Neural cell (in vitro differentiated cells): Measurements from ENCODE around the gene OTULINL. TPM values are rescaled to one million over a fixed set of nuclear protein-coding genes. Genes with fewer than 3 reads are reported as not detected.

ENCODE experiments used
- H2AFZ ChIP-seq: fragments of 200-600, 300-800 bp; sonication (generic), shearing (Covaris generic); 2 replicates; pipeline ENCODE4 v1.6.0; 2014; ENCODE audit warnings: low read depth, mild to moderate bottlenecking, antibody characterized with exemption, low read length, moderate library complexity
- H3F3A ChIP-seq: fragments of 200-600 bp; shearing (Covaris generic); 2 replicates; pipeline ENCODE4 v1.6.1; 2016; ENCODE audit warnings: mild to moderate bottlenecking, moderate library complexity, mixed read lengths, antibody characterized with exemption, low read length; ENCODE audit not compliant: insufficient read depth, poor library complexity, severe bottlenecking
- H3K27ac ChIP-seq: fragments of 200-600, 300-800 bp; sonication (generic), shearing (Covaris generic); 2 replicates; pipeline ENCODE4 v1.5.1; 2014; ENCODE audit warnings: mild to moderate bottlenecking, low read length, moderate library complexity
- H3K27me3 ChIP-seq: fragments of 300-800, 200-600 bp; sonication (generic), shearing (Covaris generic); 2 replicates; pipeline ENCODE4 v1.6.0; 2014; ENCODE audit warnings: mild to moderate bottlenecking, low read depth, low read length, moderate library complexity; ENCODE audit not compliant: insufficient read depth
- H3K36me3 ChIP-seq: fragments of 300-800, 200-600 bp; sonication (generic), shearing (Covaris generic); 2 replicates; pipeline ENCODE4 v1.5.1; 2014; ENCODE audit warnings: mild to moderate bottlenecking, antibody characterized with exemption, low read length, moderate library complexity; ENCODE audit not compliant: insufficient read depth
- H3K4me2 ChIP-seq: fragments of 300-800, 200-600 bp; sonication (generic), shearing (Covaris generic); 2 replicates; pipeline ENCODE4 v1.6.0; 2014; ENCODE audit warnings: mild to moderate bottlenecking, low read length
- H3K4me3 ChIP-seq: fragments of 300-800, 200-600 bp; sonication (generic), shearing (Covaris generic); 2 replicates; pipeline ENCODE4 v1.5.1; 2014; ENCODE audit warnings: mild to moderate bottlenecking, low read length, moderate library complexity
- H3K79me2 ChIP-seq: fragments of 200-600 bp; shearing (Covaris generic); replicated peaks from 2 replicates; pipeline ENCODE4 v1.6.0; 2014; ENCODE audit warnings: mild to moderate bottlenecking, low read length, moderate library complexity; ENCODE audit not compliant: insufficient read depth
- H3K9ac ChIP-seq: fragments of 300-800, 200-600 bp; sonication (generic), shearing (Covaris generic); 2 replicates; pipeline ENCODE4 v1.6.1; 2016; ENCODE audit warnings: mild to moderate bottlenecking, low read length, mixed read lengths
- H3K9me2 ChIP-seq: fragments of 200-600 bp; shearing (Covaris generic); 2 replicates; pipeline ENCODE4 v1.6.1; 2016; ENCODE audit warnings: mild to moderate bottlenecking, low read length, mixed read lengths; ENCODE audit not compliant: insufficient read depth
- H3K9me3 ChIP-seq: fragments of 200-600, 300-800 bp; sonication (generic), shearing (Covaris generic); 2 replicates; pipeline ENCODE4 v1.6.1; 2016; ENCODE audit warnings: mild to moderate bottlenecking, mixed run types, low read length, moderate library complexity, mixed read lengths
- H4K20me1 ChIP-seq: fragments of 200-600 bp; shearing (Covaris generic); 2 replicates; pipeline ENCODE4 v1.6.1; 2016; ENCODE audit warnings: mild to moderate bottlenecking, mixed run types; ENCODE audit not compliant: insufficient read depth
- CTCF ChIP-seq: fragments of 450-650 bp; IDR thresholded peaks from 2 replicates; pipeline ENCODE4 v1.5.1; 2014; ENCODE audit warnings: antibody characterized with exemption, mild to moderate bottlenecking, moderate library complexity; ENCODE audit not compliant: poor library complexity, severe bottlenecking
- EP300 ChIP-seq: fragments of 450-650 bp; conservative IDR thresholded peaks from 2 replicates; pipeline ENCODE4 v1.6.1; 2014; ENCODE audit warnings: antibody characterized with exemption, mild to moderate bottlenecking, moderate library complexity; ENCODE audit not compliant: poor library complexity, severe bottlenecking
- EZH2 ChIP-seq: fragments of 200-600, 300-800 bp; shearing (Covaris generic), sonication (generic); IDR thresholded peaks from 2 replicates; pipeline ENCODE4 v1.6.1; 2014; ENCODE audit warnings: antibody characterized with exemption, low read length, borderline replicate concordance, mild to moderate bottlenecking; ENCODE audit not compliant: insufficient read depth, poor library complexity, severe bottlenecking
- MXI1 ChIP-seq: fragments of 450-650 bp; conservative IDR thresholded peaks from 2 replicates; pipeline ENCODE4 v1.6.1; 2014; ENCODE audit warnings: antibody characterized with exemption, mild to moderate bottlenecking; ENCODE audit not compliant: poor library complexity, severe bottlenecking
- POLR2AphosphoS5 ChIP-seq: IDR thresholded peaks from 2 replicates; pipeline ENCODE4 v1.6.1; 2012
- RAD21 ChIP-seq: fragments of 450-650 bp; conservative IDR thresholded peaks from 2 replicates; pipeline ENCODE4 v1.6.1; 2014; ENCODE audit warnings: antibody characterized with exemption, mild to moderate bottlenecking, moderate library complexity
- REST ChIP-seq: IDR thresholded peaks from 2 replicates; pipeline ENCODE4 v1.6.1; 2012; ENCODE audit warnings: borderline replicate concordance
- SMC3 ChIP-seq: fragments of 450-650 bp; conservative IDR thresholded peaks from 2 replicates; pipeline ENCODE4 v1.6.1; 2014; ENCODE audit warnings: antibody characterized with exemption, mild to moderate bottlenecking, moderate library complexity; ENCODE audit not compliant: poor library complexity
- TAF1 ChIP-seq: IDR thresholded peaks from 2 replicates; pipeline ENCODE4 v1.6.1; 2012; ENCODE audit warnings: low read depth
- polyA plus RNA-seq: library from polyadenylated mRNA; depleted of rRNA; stranded (reverse); fragments of >200 nt; gene quantifications from 2 replicates; pipeline ENCODE4 v1.2.3, GENCODE V29; 2014

The OTULINL gene
- polyA plus RNA-seq, 1 donor from 2014 or later = 7.2 TPM

DNA sequence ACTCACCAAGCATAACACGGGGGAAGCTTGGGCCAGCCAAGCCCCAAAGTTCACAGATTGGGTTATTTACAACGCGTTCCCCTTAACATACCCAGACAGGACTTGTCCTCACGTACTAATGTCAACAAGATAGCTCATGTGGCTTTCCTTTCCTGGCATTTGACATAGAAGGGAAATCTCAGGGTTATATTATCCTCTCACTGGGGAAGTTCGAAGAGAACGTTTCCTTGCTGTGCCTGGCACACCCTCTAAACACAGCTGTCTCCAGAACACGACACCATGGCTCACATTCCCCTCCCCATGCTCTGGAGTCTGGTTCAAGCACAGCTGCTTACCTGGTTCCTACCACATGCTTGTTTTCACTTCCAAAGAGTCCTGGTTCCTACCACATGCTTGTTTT is 46.8 kb upstream of the OTULINL start:
- Histone ChIP-seq H3K4me2 (no peak overlapping the region), H2AFZ (no peak overlapping the region), H3K9me3 (no peaks in the 10 kb centered on the region), H4K20me1 (no peaks in the 10 kb centered on the region), H3K9ac (no peak overlapping the region), H3K9me2 (no peaks in the 10 kb centered on the region), H3K27ac (no peak overlapping the region), H3K27me3 (no peaks in the 10 kb centered on the region), H3K36me3 (no peaks in the 10 kb centered on the region), H3K79me2 (no peaks in the 10 kb centered on the region), H3F3A (no peaks in the 10 kb centered on the region), H3K4me3 (no peak overlapping the region)
- no peak for TF ChIP-seq REST
- TF ChIP-seq EZH2 = no peak
- no peak for TF ChIP-seq TAF1
- TF ChIP-seq POLR2AphosphoS5 = no peak
- TF ChIP-seq RAD21 = no peak
- no peak for TF ChIP-seq MXI1
- no peak for TF ChIP-seq SMC3
- no peak for TF ChIP-seq CTCF
- no peak for TF ChIP-seq EP300

- no peak overlapping the region for H3K9ac ChIP-seq
- H3K36me3 ChIP-seq = no peaks in the 10 kb centered on the region
- no peak for TF ChIP-seq EZH2
- TF ChIP-seq CTCF = no peak
- TF ChIP-seq EP300 = no peak
- no peak for TF ChIP-seq POLR2AphosphoS5
- no peak for TF ChIP-seq SMC3
- TF ChIP-seq REST = no peak
- no peak for TF ChIP-seq TAF1
- no peak for TF ChIP-seq RAD21
- no peak for TF ChIP-seq MXI1
- H3K27me3 ChIP-seq = no peaks in the 10 kb centered on the region
- no peaks in the 10 kb centered on the region for H4K20me1 ChIP-seq
- H3K9me3 ChIP-seq = no peaks in the 10 kb centered on the region
- no peak overlapping the region for H3K4me3 ChIP-seq
- H3K4me2 ChIP-seq = no peak overlapping the region
- H2AFZ ChIP-seq = no peak overlapping the region
- H3K9me2 ChIP-seq = no peaks in the 10 kb centered on the region
- H3K27ac ChIP-seq = no peak overlapping the region
- no peaks in the 10 kb centered on the region for H3F3A ChIP-seq
- H3K79me2 ChIP-seq = no peaks in the 10 kb centered on the region
Observed at GRCh38 chr5:14545308-14545707, 36.3 kb upstream of the OTULINL start.
